Muscle layer of duodenum (tissue), 2 donors: ENCODE measurements around the gene RAPGEF4.

Experiments
- H3K27ac ChIP-seq: one replicate; pipeline ENCODE4 v1.7.0; 2013; ENCODE audit warnings: mild to moderate bottlenecking, low read length
- H3K27me3 ChIP-seq: one replicate; pipeline ENCODE4 v1.7.0; 2013; ENCODE audit warnings: low read depth, mild to moderate bottlenecking, control low read depth, low read length
- H3K36me3 ChIP-seq, 2 donors: one replicate each; pipeline ENCODE4 v1.7.0; 2013; ENCODE audit warnings: low read length in 2 of 2, control low read depth in 1 of 2, mild to moderate bottlenecking in 1 of 2; ENCODE audit not compliant: insufficient read depth in 2 of 2, control insufficient read depth in 1 of 2
- H3K4me1 ChIP-seq, 2 donors: one replicate each; pipeline ENCODE4 v1.7.0; 2013; ENCODE audit warnings: low read length in 2 of 2, mild to moderate bottlenecking in 2 of 2, control low read depth in 1 of 2, moderate library complexity in 1 of 2; ENCODE audit not compliant: insufficient read depth in 2 of 2, control insufficient read depth in 1 of 2
- H3K4me3 ChIP-seq, 2 donors: one replicate each; pipeline ENCODE4 v1.7.0; 2013; ENCODE audit warnings: low read length in 2 of 2, low read depth in 1 of 2, mild to moderate bottlenecking in 1 of 2
- H3K9me3 ChIP-seq, 2 donors: one replicate each; pipeline ENCODE4 v1.7.0; 2013; ENCODE audit warnings: low read length in 2 of 2, control low read depth in 1 of 2, mild to moderate bottlenecking in 1 of 2; ENCODE audit not compliant: control insufficient read depth in 1 of 2
- donor health status: healthy.

The RAPGEF4 gene

GRCh38 chr2:172759441-172759840, 23.8 kb downstream of the RAPGEF4 start:
- Histone ChIP-seq H3K27ac (no peak overlapping the region), H3K9me3 (peaks cover 0 to 8% of the 10 kb centered on the region in 2 donors), H3K4me3 (no peak overlapping the region), H3K27me3 (no peaks in the 10 kb centered on the region), H3K4me1 (no peaks in the 10 kb centered on the region), H3K36me3 (no peaks in the 10 kb centered on the region)

GRCh38 chr2:172761306-172761705, 25.7 kb downstream of the RAPGEF4 start:
- H3K4me1 ChIP-seq: no peaks in the 10 kb centered on the region
- H3K9me3 ChIP-seq: peaks cover 0 to 8% of the 10 kb centered on the region in 2 donors
- H3K36me3 ChIP-seq: no peaks in the 10 kb centered on the region
- no peaks in the 10 kb centered on the region for H3K27me3 ChIP-seq
- no peak overlapping the region for H3K27ac ChIP-seq
- no peak overlapping the region for H3K4me3 ChIP-seq

- no peaks in the 10 kb centered on the region for H3K27me3 ChIP-seq
- no peaks in the 10 kb centered on the region for H3K4me1 ChIP-seq
- no peak overlapping the region for H3K27ac ChIP-seq
- peaks cover 0 to 8% of the 10 kb centered on the region in 2 donors for H3K9me3 ChIP-seq
- H3K36me3 ChIP-seq: no peaks in the 10 kb centered on the region
- H3K4me3 ChIP-seq: no peak overlapping the region
These were observed 26.9 kb downstream of the RAPGEF4 start for GRCh38 chr2:172762574-172762973.

- Histone ChIP-seq H3K36me3 (no peaks in the 10 kb centered on the region), H3K9me3 (peaks cover 0 to 8% of the 10 kb centered on the region in 2 donors), H3K27me3 (no peaks in the 10 kb centered on the region), H3K4me3 (no peak overlapping the region), H3K27ac (no peak overlapping the region), H3K4me1 (no peaks in the 10 kb centered on the region)
These were observed 27.4 kb downstream of the RAPGEF4 start for GRCh38 chr2:172763079-172763478.

- Histone ChIP-seq H3K4me3 (no peak overlapping the region), H3K36me3 (no peaks in the 10 kb centered on the region), H3K27me3 (no peaks in the 10 kb centered on the region), H3K27ac (no peak overlapping the region), H3K9me3 (peaks cover 0 to 8% of the 10 kb centered on the region in 2 donors), H3K4me1 (no peaks in the 10 kb centered on the region)
These were observed 30.0 kb downstream of the RAPGEF4 start for GRCh38 chr2:172765662-172766061.

GRCh38 chr2:172768401-172768800, 32.8 kb downstream of the RAPGEF4 start:
- Histone ChIP-seq H3K4me3 (no peak overlapping the region), H3K9me3 (no peaks in the 10 kb centered on the region), H3K27ac (no peak overlapping the region), H3K4me1 (no peaks in the 10 kb centered on the region), H3K36me3 (no peaks in the 10 kb centered on the region), H3K27me3 (no peaks in the 10 kb centered on the region)

- Histone ChIP-seq H3K4me3 (no peak overlapping the region), H3K27ac (no peak overlapping the region), H3K27me3 (no peaks in the 10 kb centered on the region), H3K9me3 (no peaks in the 10 kb centered on the region), H3K4me1 (no peaks in the 10 kb centered on the region), H3K36me3 (no peaks in the 10 kb centered on the region)
These were observed 34.2 kb downstream of the RAPGEF4 start for GRCh38 chr2:172769879-172770278.

- no peak overlapping the region for H3K4me3 ChIP-seq
- no peaks in the 10 kb centered on the region for H3K9me3 ChIP-seq
- H3K27ac ChIP-seq: no peak overlapping the region
- no peaks in the 10 kb centered on the region for H3K27me3 ChIP-seq
- no peaks in the 10 kb centered on the region for H3K36me3 ChIP-seq
- H3K4me1 ChIP-seq: no peaks in the 10 kb centered on the region
These were observed 35.2 kb downstream of the RAPGEF4 start for GRCh38 chr2:172770887-172771286.

- Histone ChIP-seq H3K4me1 (no peaks in the 10 kb centered on the region), H3K4me3 (no peak overlapping the region), H3K36me3 (no peaks in the 10 kb centered on the region), H3K27me3 (no peaks in the 10 kb centered on the region), H3K9me3 (no peaks in the 10 kb centered on the region), H3K27ac (no peak overlapping the region)
These were observed 37.0 kb downstream of the RAPGEF4 start for GRCh38 chr2:172772633-172773032.

GRCh38 chr2:172774302-172774701, 38.7 kb downstream of the RAPGEF4 start:
- no peaks in the 10 kb centered on the region for H3K4me1 ChIP-seq
- no peaks in the 10 kb centered on the region for H3K36me3 ChIP-seq
- no peak overlapping the region for H3K4me3 ChIP-seq
- H3K27ac ChIP-seq: no peak overlapping the region
- no peaks in the 10 kb centered on the region for H3K27me3 ChIP-seq
- H3K9me3 ChIP-seq: no peaks in the 10 kb centered on the region

- no peaks in the 10 kb centered on the region for H3K36me3 ChIP-seq
- H3K27me3 ChIP-seq: no peaks in the 10 kb centered on the region
- no peak overlapping the region for H3K27ac ChIP-seq
- H3K9me3 ChIP-seq: no peaks in the 10 kb centered on the region
- H3K4me3 ChIP-seq: no peak overlapping the region
- H3K4me1 ChIP-seq: no peaks in the 10 kb centered on the region
These were observed 39.7 kb downstream of the RAPGEF4 start for GRCh38 chr2:172775319-172775718.

- H3K27me3 ChIP-seq: no peaks in the 10 kb centered on the region
- no peak overlapping the region for H3K27ac ChIP-seq
- no peaks in the 10 kb centered on the region for H3K36me3 ChIP-seq
- no peaks in the 10 kb centered on the region for H3K4me1 ChIP-seq
- no peaks in the 10 kb centered on the region for H3K9me3 ChIP-seq
- H3K4me3 ChIP-seq: no peak overlapping the region
These were observed 41.8 kb downstream of the RAPGEF4 start for GRCh38 chr2:172777431-172777830.
